Uterus (tissue), 4 donors: ENCODE measurements around the gene INPP5A. TPM values are rescaled to one million over a fixed set of nuclear protein-coding genes. Genes with fewer than 3 reads are reported as not detected.
"Not testable (repeated sequence)": the region's sequence is repeated elsewhere in the genome, so short reads cannot be mapped to it uniquely, and the experiment has no call there.

Experiments used
- DNase-seq, 2 donors: peaks; one replicate each; pipeline ENCODE4 v3.0.0-alpha.2; 2019 to 2020
- H3K27ac ChIP-seq, 2 donors: fragments of 200-600 bp; sonication (generic); 1 replicate in 1 of 2; 2 replicates in 1 of 2; pipeline ENCODE4 v1.5.1; 2016 to 2018
- H3K27me3 ChIP-seq, 2 donors: fragments of 200-600 bp; sonication (generic); one replicate each; pipeline ENCODE4 v1.5.1; 2018 to 2019; ENCODE audit warnings: control low read depth in 1 of 2
- H3K36me3 ChIP-seq, 2 donors: fragments of 200-600 bp; sonication (generic); one replicate each; pipeline ENCODE4 v1.5.1; 2019; ENCODE audit warnings: control low read depth in 1 of 2
- H3K4me1 ChIP-seq, 2 donors: fragments of 200-600 bp; sonication (generic); one replicate each; pipeline ENCODE4 v1.5.1; 2018 to 2019; ENCODE audit warnings: control low read depth in 1 of 2
- H3K4me3 ChIP-seq, 2 donors: fragments of 200-600 bp; sonication (generic); 1 replicate in 1 of 2; 2 replicates in 1 of 2; pipeline ENCODE4 v1.5.1; 2018 to 2019; ENCODE audit warnings: mild to moderate bottlenecking in 1 of 2
- H3K9me3 ChIP-seq, 2 donors: fragments of 200-600 bp; sonication (generic); one replicate each; pipeline ENCODE4 v1.5.1; 2019; ENCODE audit warnings: control low read depth in 1 of 2
- POLR2A ChIP-seq, 2 donors: fragments of 450-650 bp; IDR thresholded peaks; one replicate each; pipeline ENCODE4 v1.6.1; 2016; ENCODE audit warnings: antibody characterized with exemption in 2 of 2, mild to moderate bottlenecking in 1 of 2, moderate library complexity in 1 of 2
- intact Hi-C: fragments of 100-400 bp; cut with DNase I; formaldehyde crosslinking; loops from one replicate; pipeline ENCODE4 v1.15.1; 2023; ENCODE audit warnings: low total_unique reads
- total RNA-seq, 4 donors: library from RNA; depleted of rRNA in 3 of 4; stranded (reverse); fragments of >200 nt in 3 of 4; gene quantifications; one replicate each; pipeline versions ENCODE4 v1.1.0 to v1.2.4, GENCODE V29; 2014 to 2023
- TF ChIP-seq, protein P1 (sequence below), 4 experiments: fragments of 200-600 bp in 2 of 4; fragments of 450-650 bp in 2 of 4; sonication (generic) in 2 of 4; IDR thresholded peaks; one replicate each; pipeline ENCODE4 v1.5.1; 2016 to 2019; ENCODE audit warnings: antibody characterized with exemption in 4 of 4, mild to moderate bottlenecking in 2 of 4, moderate library complexity in 1 of 4
- donor health status: DM: yes; HTN: yes; CAD: no.

INPP5A gene
- total RNA-seq, 4 donors from 2014 or later: 22.5 to 160 (median 93.2) TPM

DNA sequence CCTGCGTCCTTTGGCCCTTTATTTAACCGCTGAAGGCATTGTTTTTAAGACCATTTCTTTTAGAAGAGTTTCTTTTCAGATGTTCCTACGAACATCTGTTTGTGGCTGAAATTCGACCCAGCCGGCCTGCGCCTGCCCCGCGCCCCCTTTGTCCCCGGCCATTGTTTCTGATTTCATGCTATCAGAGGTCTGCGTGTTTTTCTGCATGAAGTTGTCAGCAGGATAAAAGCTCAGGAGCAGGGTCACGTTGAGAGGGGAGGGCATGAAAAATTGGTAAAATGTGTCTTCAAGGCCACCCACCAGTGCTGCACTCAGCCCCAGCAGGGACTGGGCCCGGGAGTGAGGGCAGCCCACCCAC is 205.2 kb downstream of the INPP5A start:
- H3K27ac ChIP-seq: no peak overlapping the region
- no peak overlapping the region for H3K4me3 ChIP-seq
- no peaks in the 10 kb centered on the region for H3K9me3 ChIP-seq

DNA sequence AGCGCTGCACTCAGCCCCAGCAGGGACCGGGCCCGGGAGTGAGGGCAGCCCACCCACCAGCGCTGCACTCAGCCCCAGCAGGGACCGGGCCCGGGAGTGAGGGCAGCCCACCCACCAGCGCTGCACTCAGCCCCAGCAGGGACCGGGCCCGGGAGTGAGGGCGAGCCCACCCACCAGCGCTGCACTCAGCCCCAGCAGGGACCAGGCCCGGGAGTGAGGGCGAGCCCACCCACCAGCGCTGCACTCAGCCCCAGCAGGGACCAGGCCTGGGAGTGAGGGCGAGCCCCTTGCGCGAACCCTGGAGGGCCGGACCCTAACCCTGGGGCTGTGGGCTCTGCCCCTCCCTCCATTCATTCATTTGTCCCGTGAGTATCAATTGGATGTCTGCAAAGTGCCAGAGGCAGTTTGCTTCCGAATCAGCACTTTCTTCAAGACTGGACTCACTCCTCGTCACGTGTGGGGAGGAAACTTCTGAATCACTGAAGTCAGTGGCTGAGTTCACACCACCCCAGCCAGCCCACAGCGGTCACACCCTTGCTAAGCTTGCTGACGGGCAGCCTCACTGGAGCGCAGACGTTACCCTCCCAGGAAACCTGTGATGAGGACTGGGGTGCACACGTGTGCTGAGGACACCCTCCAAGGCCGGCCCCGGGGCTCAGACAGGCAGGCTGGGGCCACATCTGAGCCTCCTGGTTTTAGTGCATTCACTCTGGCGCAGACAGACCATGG is 205.8 kb downstream of the INPP5A start:
- H3K9me3 ChIP-seq, H3K27ac ChIP-seq, DNase-seq, H3K27me3 ChIP-seq, H3K4me3 ChIP-seq, H3K4me1 ChIP-seq, intact Hi-C loops, H3K36me3 ChIP-seq: not testable (repeated sequence)

More for the DNA sequence above, 205.2 kb downstream of the INPP5A start:
- no peaks in the 10 kb centered on the region for H3K36me3 ChIP-seq
- no peak for DNase-seq
- no peak for TF ChIP-seq POLR2A (IDR thresholded peaks at IDR 0.05)
- TF ChIP-seq, protein P1, sequence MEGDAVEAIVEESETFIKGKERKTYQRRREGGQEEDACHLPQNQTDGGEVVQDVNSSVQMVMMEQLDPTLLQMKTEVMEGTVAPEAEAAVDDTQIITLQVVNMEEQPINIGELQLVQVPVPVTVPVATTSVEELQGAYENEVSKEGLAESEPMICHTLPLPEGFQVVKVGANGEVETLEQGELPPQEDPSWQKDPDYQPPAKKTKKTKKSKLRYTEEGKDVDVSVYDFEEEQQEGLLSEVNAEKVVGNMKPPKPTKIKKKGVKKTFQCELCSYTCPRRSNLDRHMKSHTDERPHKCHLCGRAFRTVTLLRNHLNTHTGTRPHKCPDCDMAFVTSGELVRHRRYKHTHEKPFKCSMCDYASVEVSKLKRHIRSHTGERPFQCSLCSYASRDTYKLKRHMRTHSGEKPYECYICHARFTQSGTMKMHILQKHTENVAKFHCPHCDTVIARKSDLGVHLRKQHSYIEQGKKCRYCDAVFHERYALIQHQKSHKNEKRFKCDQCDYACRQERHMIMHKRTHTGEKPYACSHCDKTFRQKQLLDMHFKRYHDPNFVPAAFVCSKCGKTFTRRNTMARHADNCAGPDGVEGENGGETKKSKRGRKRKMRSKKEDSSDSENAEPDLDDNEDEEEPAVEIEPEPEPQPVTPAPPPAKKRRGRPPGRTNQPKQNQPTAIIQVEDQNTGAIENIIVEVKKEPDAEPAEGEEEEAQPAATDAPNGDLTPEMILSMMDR (IDR thresholded peaks at IDR 0.05): no peak
- intact Hi-C loops: no loop called here
- no peaks in the 10 kb centered on the region for H3K4me1 ChIP-seq
- no peaks in the 10 kb centered on the region for H3K27me3 ChIP-seq

DNA sequence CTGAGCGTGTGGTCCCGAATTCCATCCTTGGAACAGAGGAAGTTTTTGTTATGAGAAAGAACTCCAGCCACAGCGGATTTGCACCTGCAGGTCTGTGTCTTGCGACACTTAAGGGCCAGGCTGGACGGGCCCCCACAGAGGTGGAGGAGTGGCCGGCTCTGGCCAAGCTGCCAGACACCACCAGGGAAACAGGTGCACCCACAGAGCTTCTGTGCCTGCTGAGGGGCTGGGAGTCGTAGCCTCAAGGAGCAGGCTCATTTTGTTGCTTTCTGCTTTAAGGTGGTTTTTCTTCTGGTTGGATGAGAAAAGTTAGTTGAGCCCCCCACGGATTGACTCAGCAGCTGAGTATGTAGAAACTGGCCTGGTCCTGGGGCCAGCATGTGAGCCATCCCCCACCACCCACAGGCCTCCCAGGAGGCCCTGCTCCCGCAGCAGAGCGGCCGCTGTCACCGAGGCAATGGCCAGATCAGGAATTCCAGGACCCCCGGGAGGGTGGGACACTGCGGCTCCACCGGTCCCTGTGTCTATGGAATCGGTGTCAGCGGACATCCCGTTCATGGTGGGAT is 206.4 kb downstream of the INPP5A start:
- intact Hi-C loops: no loop called here
- H3K27ac ChIP-seq: no peak overlapping the region

DNA sequence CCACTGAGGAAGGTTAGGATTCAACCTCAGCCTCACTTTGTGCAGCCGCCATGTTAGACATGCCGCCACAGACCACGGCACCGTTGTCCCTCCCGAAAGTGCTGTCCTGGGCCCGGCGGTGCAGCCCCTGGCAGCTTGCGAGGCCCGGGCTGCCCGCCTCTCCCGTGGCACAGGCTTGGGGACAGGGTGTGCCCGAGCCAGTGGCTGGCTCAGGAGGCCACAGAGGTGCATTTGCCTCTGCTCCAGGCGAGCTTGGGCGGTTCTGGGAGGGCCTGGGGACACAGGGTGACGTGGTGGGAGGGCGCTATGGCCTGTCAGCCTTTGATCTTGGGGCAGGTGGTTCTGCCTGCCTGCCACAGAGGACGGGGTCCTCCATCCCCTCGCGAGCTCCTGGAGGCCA is 207.3 kb downstream of the INPP5A start:
- TF ChIP-seq POLR2A (IDR thresholded peaks at IDR 0.05): no peak
- TF ChIP-seq, protein P1 (IDR thresholded peaks at IDR 0.05): no peak
- H3K4me1 ChIP-seq: no peaks in the 10 kb centered on the region
- no peaks in the 10 kb centered on the region for H3K27me3 ChIP-seq
- DNase-seq: no peak
- intact Hi-C loops: no loop called here
- no peaks in the 10 kb centered on the region for H3K9me3 ChIP-seq
- H3K4me3 ChIP-seq: no peak overlapping the region
- no peak overlapping the region for H3K27ac ChIP-seq
- no peaks in the 10 kb centered on the region for H3K36me3 ChIP-seq

More for the DNA sequence above, 206.4 kb downstream of the INPP5A start:
- no peak for DNase-seq
- Histone ChIP-seq H3K4me1 (no peaks in the 10 kb centered on the region), H3K4me3 (no peak overlapping the region), H3K27me3 (no peaks in the 10 kb centered on the region), H3K9me3 (no peaks in the 10 kb centered on the region), H3K36me3 (no peaks in the 10 kb centered on the region)
- no peak for TF ChIP-seq POLR2A (IDR thresholded peaks at IDR 0.05)
- TF ChIP-seq, protein P1 (IDR thresholded peaks at IDR 0.05): no peak

DNA sequence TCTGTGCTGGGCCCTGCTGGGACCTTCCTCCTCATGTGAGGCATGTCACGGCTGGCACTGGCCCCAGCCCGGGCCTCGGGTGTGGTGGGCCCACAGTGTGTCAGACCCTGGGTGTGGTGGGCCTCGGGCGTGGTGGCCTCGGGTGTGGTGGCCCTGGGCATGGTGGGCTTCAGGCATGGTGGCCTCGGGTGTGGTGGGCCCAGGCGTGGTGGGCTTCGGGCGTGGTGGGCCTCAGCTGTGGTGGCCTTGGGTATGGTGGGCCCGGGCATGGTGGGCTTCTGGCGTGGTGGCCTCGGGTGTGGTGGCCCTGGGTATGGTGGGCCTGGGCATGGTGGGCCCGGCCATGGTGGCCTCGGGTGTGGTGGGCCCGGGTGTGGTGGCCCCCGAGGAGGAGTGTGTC is 207.9 kb downstream of the INPP5A start:
- Histone ChIP-seq H3K4me1 (no peaks in the 10 kb centered on the region), H3K36me3 (no peaks in the 10 kb centered on the region), H3K27ac (no peak overlapping the region), H3K4me3 (no peak overlapping the region), H3K27me3 (no peaks in the 10 kb centered on the region), H3K9me3 (no peaks in the 10 kb centered on the region)
- intact Hi-C loops: no loop called here
- no peak for TF ChIP-seq POLR2A (IDR thresholded peaks at IDR 0.05)
- TF ChIP-seq, protein P1 (IDR thresholded peaks at IDR 0.05): no peak
- DNase-seq: no peak
